CD4-positive, alpha-beta T cell treated with Interleukin-2 at 100 ng/mL for 4 hours (primary cell): Measurements from ENCODE around the gene GABRA4.

Experiments used
- DNase-seq: peaks from one replicate; pipeline ENCODE4 v3.0.0-alpha.2; 2020; ENCODE audit warnings: low spot score

GABRA4 gene

GRCh38 chr4:46927201-46927600 lies 66.2 kb downstream of the GABRA4 start:
- DNase-seq, result no peak

- no peak for DNase-seq
Measured at GRCh38 chr4:46924789-46925529, 68.4 kb downstream of the GABRA4 start.

- no peak for DNase-seq
Measured at GRCh38 chr4:46922205-46922604, 71.2 kb downstream of the GABRA4 start.

- no peak for DNase-seq
Measured at GRCh38 chr4:46909078-46909477, 84.3 kb downstream of the GABRA4 start, which contains the start of gene COX7B2. Gene COX7B2, minus strand, starts transcription at chr4:46909245. Its CDS starts 174,053 bp downstream, at chr4:46735192.

- no peak for DNase-seq
Measured at GRCh38 chr4:46908148-46908547, 85.2 kb downstream of the GABRA4 start.

GRCh38 chr4:46900082-46900481 lies 93.3 kb downstream of the GABRA4 start:
- DNase-seq, result no peak

GRCh38 chr4:46894826-46895225 lies 98.6 kb downstream of the GABRA4 start:
- no peak for DNase-seq

GRCh38 chr4:46890056-46890455 lies 103.3 kb downstream of the GABRA4 start:
- no peak for DNase-seq

GRCh38 chr4:46889410-46889809 lies 104.0 kb downstream of the GABRA4 start:
- DNase-seq, result no peak

GRCh38 chr4:46886711-46887110 lies 106.7 kb downstream of the GABRA4 start:
- DNase-seq, result no peak

GRCh38 chr4:46878641-46879040 lies 114.7 kb downstream of the GABRA4 start:
- no peak for DNase-seq

- no peak for DNase-seq
Measured at GRCh38 chr4:46874811-46875210, 118.6 kb downstream of the GABRA4 start.

- no peak for DNase-seq
Measured at GRCh38 chr4:46870411-46870810, 123.0 kb downstream of the GABRA4 start.
